ENCODE results near the gene TMC3.

Gene TMC3

GRCh38 chr15:81375461-81375860 lies 1.4 kb upstream of the TMC3 start:
- no peak overlapping the region for H3K27ac ChIP-seq
- H3K27me3 ChIP-seq (ENCODE audit: insufficient read depth, low read depth, severe bottlenecking): peaks cover 5% of the 10 kb centered on the region
- TF ChIP-seq CTCF (IDR thresholded peaks at IDR 0.05; ENCODE audit: low read depth, low read length): no peak
- H3K4me3 ChIP-seq (ENCODE audit: low read depth, low read length): no peak overlapping the region
- DNase-seq: no peak
- H3K36me3 ChIP-seq: no peaks in the 10 kb centered on the region
- no peaks in the 10 kb centered on the region for H3K9me3 ChIP-seq (ENCODE audit: severe bottlenecking)

- no peak for TF ChIP-seq CTCF (IDR thresholded peaks at IDR 0.05; ENCODE audit: low read depth, low read length)
- peaks cover 5% of the 10 kb centered on the region for H3K27me3 ChIP-seq (ENCODE audit: insufficient read depth, low read depth, severe bottlenecking)
Observed at GRCh38 chr15:81373176-81373575, 837 bp downstream of the TMC3 start.

GRCh38 chr15:81372575-81372974 lies 1.4 kb downstream of the TMC3 start:
- no peak overlapping the region for H3K4me3 ChIP-seq (ENCODE audit: low read depth, low read length)
- peaks cover 5% of the 10 kb centered on the region for H3K27me3 ChIP-seq (ENCODE audit: insufficient read depth, low read depth, severe bottlenecking)
- peak; percentile 34 for DNase-seq
- H3K9me3 ChIP-seq (ENCODE audit: severe bottlenecking): no peaks in the 10 kb centered on the region
- TF ChIP-seq CTCF (IDR thresholded peaks at IDR 0.05; ENCODE audit: low read depth, low read length): no peak
- no peaks in the 10 kb centered on the region for H3K36me3 ChIP-seq
- H3K27ac ChIP-seq: no peak overlapping the region

More at GRCh38 chr15:81373176-81373575, 837 bp downstream of the TMC3 start:
- no peak for DNase-seq
- Histone ChIP-seq H3K9me3 (ENCODE audit: severe bottlenecking) (no peaks in the 10 kb centered on the region), H3K36me3 (no peaks in the 10 kb centered on the region), H3K27ac (no peak overlapping the region), H3K4me3 (ENCODE audit: low read depth, low read length) (no peak overlapping the region)

- no peak for DNase-seq
- H3K9me3 ChIP-seq (ENCODE audit: severe bottlenecking): no peaks in the 10 kb centered on the region
- TF ChIP-seq CTCF (IDR thresholded peaks at IDR 0.05; ENCODE audit: low read depth, low read length): no peak
Observed at GRCh38 chr15:81363718-81364500, 10.1 kb downstream of the TMC3 start.

GRCh38 chr15:81363276-81363675 lies 10.7 kb downstream of the TMC3 start:
- no peak overlapping the region for H3K4me3 ChIP-seq (ENCODE audit: low read depth, low read length)
- no peak for DNase-seq
- H3K9me3 ChIP-seq (ENCODE audit: severe bottlenecking): no peaks in the 10 kb centered on the region
- TF ChIP-seq CTCF (IDR thresholded peaks at IDR 0.05; ENCODE audit: low read depth, low read length): no peak
- no peaks in the 10 kb centered on the region for H3K36me3 ChIP-seq
- H3K27me3 ChIP-seq (ENCODE audit: insufficient read depth, low read depth, severe bottlenecking): no peaks in the 10 kb centered on the region
- no peak overlapping the region for H3K27ac ChIP-seq

More at GRCh38 chr15:81363718-81364500, 10.1 kb downstream of the TMC3 start:
- Histone ChIP-seq H3K27ac (no peak overlapping the region), H3K36me3 (no peaks in the 10 kb centered on the region), H3K4me3 (ENCODE audit: low read depth, low read length) (no peak overlapping the region), H3K27me3 (ENCODE audit: insufficient read depth, low read depth, severe bottlenecking) (no peaks in the 10 kb centered on the region)

GRCh38 chr15:81362790-81363189 lies 11.2 kb downstream of the TMC3 start:
- Histone ChIP-seq H3K27ac (no peak overlapping the region), H3K36me3 (no peaks in the 10 kb centered on the region), H3K9me3 (ENCODE audit: severe bottlenecking) (no peaks in the 10 kb centered on the region), H3K4me3 (ENCODE audit: low read depth, low read length) (no peak overlapping the region), H3K27me3 (ENCODE audit: insufficient read depth, low read depth, severe bottlenecking) (no peaks in the 10 kb centered on the region)
- TF ChIP-seq CTCF (IDR thresholded peaks at IDR 0.05; ENCODE audit: low read depth, low read length): no peak
- no peak for DNase-seq

Data from WERI-Rb-1 (cell line).